ENCODE data around the gene PANX1.

- TF ChIP-seq CTCF (conservative IDR thresholded peaks at IDR 0.05 in 1 of 2, IDR thresholded peaks at IDR 0.05 in 1 of 2; ENCODE audit: extremely low read depth in 1 of 2, insufficient read depth in 1 of 2, low read depth in 1 of 2, low read length in 2 of 2) = no peak
- TF ChIP-seq EZH2 (IDR thresholded peaks at IDR 0.05; ENCODE audit: borderline replicate concordance, low read length) = no peak
Measured at GRCh38 chr11:94178331-94178730, 49.7 kb downstream of the PANX1 start.

All from mammary epithelial cell (primary cell).